ENCODE measurements around the gene ANKS1A.

DNA sequence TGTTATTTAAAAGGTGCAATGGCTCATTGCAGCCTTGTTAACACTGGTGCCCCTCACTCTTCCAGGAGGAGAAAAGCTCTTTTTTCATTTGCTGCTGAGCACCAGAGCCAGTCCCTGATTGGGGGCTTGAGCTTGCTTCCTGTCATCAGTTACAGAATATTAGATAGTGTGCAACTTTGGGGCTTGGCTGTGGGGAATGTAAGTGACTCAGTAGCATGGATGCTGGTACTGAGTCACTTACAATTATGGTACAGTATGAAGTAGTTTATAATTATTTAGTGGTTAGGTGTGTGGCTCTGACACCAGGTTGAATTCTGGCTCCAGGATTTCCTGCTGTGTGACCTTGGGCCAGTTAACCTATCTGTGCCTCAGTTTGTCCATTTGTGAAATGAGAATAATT is 37.6 kb downstream of the ANKS1A start:
- TF ChIP-seq, protein P1, sequence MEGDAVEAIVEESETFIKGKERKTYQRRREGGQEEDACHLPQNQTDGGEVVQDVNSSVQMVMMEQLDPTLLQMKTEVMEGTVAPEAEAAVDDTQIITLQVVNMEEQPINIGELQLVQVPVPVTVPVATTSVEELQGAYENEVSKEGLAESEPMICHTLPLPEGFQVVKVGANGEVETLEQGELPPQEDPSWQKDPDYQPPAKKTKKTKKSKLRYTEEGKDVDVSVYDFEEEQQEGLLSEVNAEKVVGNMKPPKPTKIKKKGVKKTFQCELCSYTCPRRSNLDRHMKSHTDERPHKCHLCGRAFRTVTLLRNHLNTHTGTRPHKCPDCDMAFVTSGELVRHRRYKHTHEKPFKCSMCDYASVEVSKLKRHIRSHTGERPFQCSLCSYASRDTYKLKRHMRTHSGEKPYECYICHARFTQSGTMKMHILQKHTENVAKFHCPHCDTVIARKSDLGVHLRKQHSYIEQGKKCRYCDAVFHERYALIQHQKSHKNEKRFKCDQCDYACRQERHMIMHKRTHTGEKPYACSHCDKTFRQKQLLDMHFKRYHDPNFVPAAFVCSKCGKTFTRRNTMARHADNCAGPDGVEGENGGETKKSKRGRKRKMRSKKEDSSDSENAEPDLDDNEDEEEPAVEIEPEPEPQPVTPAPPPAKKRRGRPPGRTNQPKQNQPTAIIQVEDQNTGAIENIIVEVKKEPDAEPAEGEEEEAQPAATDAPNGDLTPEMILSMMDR (IDR thresholded peaks at IDR 0.05) = no peak
- no peak for TF ChIP-seq EZH2 (IDR thresholded peaks at IDR 0.05)

Measured in neural progenitor cell (in vitro differentiated cells).